Upper lobe of left lung (tissue), 4 donors: Measurements from ENCODE around the gene TANGO2.

ENCODE experiments used
- CTCF ChIP-seq, 6 experiments: fragments of 450-650 bp in 4 of 6; fragments of 200-600 bp in 2 of 6; sonication (generic) in 2 of 6; IDR thresholded peaks; one replicate each; pipeline ENCODE4 v1.5.1; 2016 to 2019; ENCODE audit warnings: antibody characterized with exemption in 6 of 6
- EP300 ChIP-seq, 4 donors: sonication (generic); formaldehyde crosslinking; IDR thresholded peaks; one replicate each; pipeline ENCODE4 v1.5.1; 2017; ENCODE audit warnings: antibody characterized with exemption in 4 of 4, control low read depth in 2 of 4
- POLR2A ChIP-seq, 4 donors: fragments of 450-650 bp; IDR thresholded peaks; one replicate each; pipeline ENCODE4 v1.5.1; 2016 to 2017; ENCODE audit warnings: antibody characterized with exemption in 4 of 4, mild to moderate bottlenecking in 2 of 4
- POLR2AphosphoS5 ChIP-seq, 2 donors: sonication (generic); formaldehyde crosslinking; IDR thresholded peaks; one replicate each; pipeline ENCODE4 v1.5.1; 2017; ENCODE audit warnings: antibody characterized with exemption in 2 of 2

- TF ChIP-seq CTCF (IDR thresholded peaks at IDR 0.05) (no peak), POLR2AphosphoS5 (IDR thresholded peaks at IDR 0.05) (no peak), POLR2A (IDR thresholded peaks at IDR 0.05) (no peak), EP300 (IDR thresholded peaks at IDR 0.05) (no peak)
Observed at GRCh38 chr22:20008221-20008995, 12.5 kb upstream of the TANGO2 start.
